IMR-90 (cell line): ENCODE measurements around the gene AZIN2. TPM values are rescaled to one million over a fixed set of nuclear protein-coding genes. Genes with fewer than 3 reads are reported as not detected.

Source experiments
- ATAC-seq: fragments of 200-7000 bp; cut with Tn5 transposase; 2 replicates; pipeline ENCODE4 v1.9.1; 2020; ENCODE audit warnings: low read depth, mild to moderate bottlenecking, moderate library complexity
- BruUV-seq: library from RNA; stranded (reverse); fragments of 400-500 nt; replicated peaks from 2 replicates; lab custom pipeline; 2021; lab: Mats Ljungman, UMichigan
- CTCF ChIA-PET: fragments of 300-600 bp; formaldehyde crosslinking; extraction: SDS; loops from one replicate; lab custom pipeline; 2021; ENCODE audit warnings: antibody characterized with exemption; lab: Yijun Ruan, JAX
- POLR2A ChIA-PET: fragments of 300-600 bp; sonication (Branson Sonifier 250); formaldehyde crosslinking; loops from one replicate; lab custom pipeline; 2022; ENCODE audit warnings: antibody characterized with exemption; ENCODE audit not compliant: unreplicated experiment; lab: Charles Lee
- DNase-seq: peaks from one replicate; pipeline ENCODE4 v3.0.0; 2013
- H2AFZ ChIP-seq: replicated peaks from 2 replicates; pipeline ENCODE3; 2013; ENCODE audit warnings: low read length, mild to moderate bottlenecking; ENCODE audit not compliant: poor library complexity
- H2AK5ac ChIP-seq: 2 replicates; pipeline ENCODE4 v1.6.1; 2013; ENCODE audit warnings: low read depth, low read length, inconsistent platforms
- H2AK9ac ChIP-seq: replicated peaks from 2 replicates; pipeline ENCODE3; 2013; ENCODE audit warnings: mild to moderate bottlenecking, low read depth, low read length, moderate library complexity; ENCODE audit not compliant: poor library complexity
- H2BK120ac ChIP-seq: 2 replicates; pipeline ENCODE4 v1.6.1; 2013; ENCODE audit warnings: low read depth, low read length, inconsistent platforms
- H2BK15ac ChIP-seq: 3 replicates; pipeline ENCODE4 v1.6.1; 2013; ENCODE audit warnings: low read depth, low read length, inconsistent platforms
- H2BK20ac ChIP-seq: 2 replicates; pipeline ENCODE4 v1.6.1; 2013; ENCODE audit warnings: low read depth, mild to moderate bottlenecking, inconsistent platforms, low read length, moderate library complexity
- H2BK5ac ChIP-seq: 2 replicates; pipeline ENCODE4 v1.6.1; 2013; ENCODE audit warnings: mild to moderate bottlenecking, low read depth, low read length, inconsistent platforms; ENCODE audit not compliant: poor library complexity, severe bottlenecking
- H3K14ac ChIP-seq: replicated peaks from 2 replicates; pipeline ENCODE4 v1.6.1; 2013; ENCODE audit warnings: low read depth, low read length, inconsistent platforms
- H3K18ac ChIP-seq: 2 replicates; pipeline ENCODE4 v1.6.1; 2013; ENCODE audit warnings: low read depth, low read length, control low read depth
- H3K23ac ChIP-seq: 2 replicates; pipeline ENCODE4 v1.6.1; 2013; ENCODE audit warnings: low read depth, low read length, inconsistent platforms
- H3K27ac ChIP-seq: 2 replicates; pipeline ENCODE4 v1.5.1; 2013; ENCODE audit warnings: mild to moderate bottlenecking, control low read depth, low read length; ENCODE audit not compliant: insufficient read depth
- H3K27me3 ChIP-seq: 2 replicates; pipeline ENCODE4 v1.6.1; 2013; ENCODE audit warnings: low read length; ENCODE audit not compliant: control insufficient read depth, insufficient read depth
- H3K36me3 ChIP-seq: 2 replicates; pipeline ENCODE4 v1.6.1; 2013; ENCODE audit warnings: low read length, mixed read lengths; ENCODE audit not compliant: control insufficient read depth, insufficient read depth
- H3K4ac ChIP-seq: 2 replicates; pipeline ENCODE4 v1.6.1; 2013; ENCODE audit warnings: low read depth, low read length, inconsistent platforms
- H3K4me1 ChIP-seq: 2 replicates; pipeline ENCODE4 v1.6.1; 2013; ENCODE audit warnings: low read length, mixed read lengths; ENCODE audit not compliant: control insufficient read depth, insufficient read depth
- H3K4me2 ChIP-seq: 2 replicates; pipeline ENCODE4 v1.6.1; 2013; ENCODE audit warnings: low read depth, mild to moderate bottlenecking, control low read depth, low read length, moderate library complexity
- H3K4me3 ChIP-seq: 2 replicates; pipeline ENCODE4 v1.5.1; 2013; ENCODE audit warnings: low read depth, mild to moderate bottlenecking, control low read depth, low read length, moderate library complexity; ENCODE audit not compliant: insufficient read depth
- H3K56ac ChIP-seq: 2 replicates; pipeline ENCODE4 v1.6.1; 2013; ENCODE audit warnings: low read length, inconsistent platforms; ENCODE audit not compliant: insufficient read depth; ENCODE audit errors: extremely low read depth
- H3K79me1 ChIP-seq, 2 experiments: 2 replicates each; pipeline ENCODE4 v1.6.1; 2013; ENCODE audit warnings: low read length in 2 of 2, inconsistent platforms in 1 of 2, low read depth in 1 of 2
- H3K9ac ChIP-seq: 2 replicates; pipeline ENCODE4 v1.6.1; 2013; ENCODE audit warnings: low read depth, low read length, control low read depth
- H3K9me1 ChIP-seq: 2 replicates; pipeline ENCODE4 v1.6.1; 2013; ENCODE audit warnings: low read length, inconsistent platforms; ENCODE audit not compliant: insufficient read depth
- H3K9me3 ChIP-seq: 2 replicates; pipeline ENCODE4 v1.6.1; 2013; ENCODE audit warnings: low read length; ENCODE audit not compliant: control insufficient read depth, insufficient read depth
- H4K20me1 ChIP-seq: 2 replicates; pipeline ENCODE4 v1.6.1; 2013; ENCODE audit warnings: low read length, inconsistent platforms; ENCODE audit not compliant: insufficient read depth
- H4K5ac ChIP-seq: 2 replicates; pipeline ENCODE4 v1.6.1; 2013; ENCODE audit warnings: mild to moderate bottlenecking, low read depth, low read length, control low read depth
- H4K8ac ChIP-seq, 2 experiments: 2 replicates each; pipeline ENCODE4 v1.6.1; 2013; ENCODE audit warnings: low read depth in 2 of 2, low read length in 2 of 2, control low read depth in 1 of 2, inconsistent platforms in 1 of 2
- H4K91ac ChIP-seq: 2 replicates; pipeline ENCODE4 v1.6.1; 2013; ENCODE audit warnings: low read depth, low read length, inconsistent platforms; ENCODE audit not compliant: insufficient read depth
- CHD1 ChIP-seq: IDR thresholded peaks from 2 replicates; pipeline ENCODE4 v1.6.1; 2012; ENCODE audit warnings: low read depth, low read length, improper control_type of control experiment
- ELK1 ChIP-seq: fragments of 150-350 bp; IDR thresholded peaks from 2 replicates; pipeline ENCODE4 v1.6.1; 2016; ENCODE audit warnings: low read depth, mild to moderate bottlenecking, low read length, moderate library complexity, borderline replicate concordance
- FOS ChIP-seq: fragments of 150-350 bp; IDR thresholded peaks from 2 replicates; pipeline ENCODE4 v1.6.1; 2016; ENCODE audit warnings: low read depth, low read length
- MAFK ChIP-seq: IDR thresholded peaks from 2 replicates; pipeline ENCODE4 v1.6.1; 2012; ENCODE audit warnings: low read depth, low read length, improper control_type of control experiment
- POLR2A ChIP-seq: IDR thresholded peaks from 2 replicates; pipeline ENCODE4 v1.6.1; 2012; ENCODE audit warnings: mild to moderate bottlenecking, low read depth, low read length
- RAD21 ChIP-seq: IDR thresholded peaks from 2 replicates; pipeline ENCODE4 v1.6.1; 2012; ENCODE audit warnings: low read length, improper control_type of control experiment
- RCOR1 ChIP-seq: IDR thresholded peaks from 2 replicates; pipeline ENCODE4 v1.6.1; 2012; ENCODE audit warnings: mild to moderate bottlenecking, low read length, improper control_type of control experiment; ENCODE audit not compliant: insufficient replicate concordance
- SMC3 ChIP-seq: fragments of 150-350 bp; IDR thresholded peaks from 2 replicates; pipeline ENCODE4 v1.6.1; 2016; ENCODE audit warnings: low read depth, mild to moderate bottlenecking, antibody characterized with exemption, low read length, moderate library complexity
- USF2 ChIP-seq: fragments of 150-350 bp; IDR thresholded peaks from 2 replicates; pipeline ENCODE4 v1.6.1; 2017; ENCODE audit warnings: mild to moderate bottlenecking, antibody characterized with exemption, low read length, low read depth
- WGBS, 2 experiments: methylation state at CpG; one replicate each; pipeline versions ENCODE4 v1.1.5 to v1.1.7; 2013; ENCODE audit warnings: missing lambda C conversion rate in 2 of 2; ENCODE audit not compliant: insufficient read length in 1 of 2; ENCODE audit errors: extremely low coverage in 2 of 2; 5-methylcytosine and 5-hydroxymethylcytosine counted together
- dilution Hi-C: fragments of 300-500 bp; cut with HindIII; formaldehyde crosslinking; loops from one replicate; pipeline ENCODE4 v1.14.3; 2018; ENCODE audit warnings: low sequenced_read_pairs; ENCODE audit not compliant: unreplicated experiment
- in situ Hi-C: fragments of 300-500 bp; cut with MboI; formaldehyde crosslinking; loops from 3 replicates; pipeline ENCODE4 v1.14.3; 2019; ENCODE audit warnings: low sequenced_read_pairs, inconsistent platforms, mixed read lengths
- intact Hi-C: fragments of 100-400 bp; cut with micrococcal nuclease; formaldehyde crosslinking; loops from 2 replicates; pipeline ENCODE4 v1.10.0; 2022
- polyA plus RNA-seq, 3 experiments: library from polyadenylated mRNA; depleted of rRNA; stranded (reverse); fragments of >200 nt; gene quantifications; 2 replicates each; pipeline ENCODE4 v1.2.3, GENCODE V29; 2012; ENCODE audit warnings: low replicate concordance in 1 of 3
- total RNA-seq: library from RNA; depleted of rRNA; stranded (reverse); fragments of >200 nt; gene quantifications from 2 replicates; pipeline ENCODE4 v1.2.3, GENCODE V29; 2012
- TF ChIP-seq, protein P1 (sequence below): conservative IDR thresholded peaks from 2 replicates; pipeline ENCODE4 v1.5.1; 2012; ENCODE audit warnings: mild to moderate bottlenecking, low read depth, low read length, improper control_type of control experiment

Gene AZIN2
- total and polyA plus RNA-seq, 2 of the 4 experiments (the other 2 are of a cell fraction) = 4.7 to 8.9 TPM

GRCh38 chr1:33140153-33141149, 59.5 kb downstream of the AZIN2 start:
- BruUV-seq = no TSS peak
- H3K79me1 ChIP-seq = peaks cover 3 to 20% of the 10 kb centered on the region in 2 experiments; a peak in 2 of 4 replicates
- 0 out of 2 replicates have a peak overlapping the region, but pooled peaks have one; percentile 26 for H3K14ac ChIP-seq
- H3K23ac ChIP-seq = no peak overlapping the region
- peaks cover under 1% of the 10 kb centered on the region; the same call in 1 of the 2 replicates for H3K36me3 ChIP-seq
- H2AFZ ChIP-seq = no peak overlapping the region
- TF ChIP-seq RCOR1 (peak; percentile 60), RAD21 (peak; percentile 27; the same call in 1 of the 2 replicates), CHD1 (no peak), FOS (peak; percentile 75; the same call in 1 of the 2 replicates), MAFK (no peak), USF2 (no peak), ELK1 (no peak), SMC3 (no peak), POLR2A (no peak)
- TF ChIP-seq, protein P1, sequence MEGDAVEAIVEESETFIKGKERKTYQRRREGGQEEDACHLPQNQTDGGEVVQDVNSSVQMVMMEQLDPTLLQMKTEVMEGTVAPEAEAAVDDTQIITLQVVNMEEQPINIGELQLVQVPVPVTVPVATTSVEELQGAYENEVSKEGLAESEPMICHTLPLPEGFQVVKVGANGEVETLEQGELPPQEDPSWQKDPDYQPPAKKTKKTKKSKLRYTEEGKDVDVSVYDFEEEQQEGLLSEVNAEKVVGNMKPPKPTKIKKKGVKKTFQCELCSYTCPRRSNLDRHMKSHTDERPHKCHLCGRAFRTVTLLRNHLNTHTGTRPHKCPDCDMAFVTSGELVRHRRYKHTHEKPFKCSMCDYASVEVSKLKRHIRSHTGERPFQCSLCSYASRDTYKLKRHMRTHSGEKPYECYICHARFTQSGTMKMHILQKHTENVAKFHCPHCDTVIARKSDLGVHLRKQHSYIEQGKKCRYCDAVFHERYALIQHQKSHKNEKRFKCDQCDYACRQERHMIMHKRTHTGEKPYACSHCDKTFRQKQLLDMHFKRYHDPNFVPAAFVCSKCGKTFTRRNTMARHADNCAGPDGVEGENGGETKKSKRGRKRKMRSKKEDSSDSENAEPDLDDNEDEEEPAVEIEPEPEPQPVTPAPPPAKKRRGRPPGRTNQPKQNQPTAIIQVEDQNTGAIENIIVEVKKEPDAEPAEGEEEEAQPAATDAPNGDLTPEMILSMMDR = 0 out of 2 replicates have a peak, but pooled peaks have one; percentile 11
- no peak overlapping the region for H3K18ac ChIP-seq
- peaks cover 22% of the 10 kb centered on the region for H3K4me1 ChIP-seq
- in situ Hi-C loops (no loop called here), intact Hi-C loops (no loop called here), dilution Hi-C loops (no loop called here)
- ChIA-PET POLR2A (no interaction called here), CTCF (no interaction called here)
- no peak overlapping the region for H4K5ac ChIP-seq
- peak overlapping the region; percentile 61 for H2BK120ac ChIP-seq
- H4K91ac ChIP-seq = peak overlapping the region; percentile 31
- H3K56ac ChIP-seq = no peak overlapping the region
- H4K20me1 ChIP-seq = no peaks in the 10 kb centered on the region
- peak overlapping the region; percentile 62; the same call in 1 of the 2 replicates for H2AK5ac ChIP-seq
- no peak overlapping the region for H3K9ac ChIP-seq
- DNase-seq = peak; percentile 61
- ATAC-seq = 0 out of 2 replicates have a peak, but pooled peaks have one; percentile 8
- no peak overlapping the region for H3K27ac ChIP-seq
- peaks cover 26% of the 10 kb centered on the region for H3K9me1 ChIP-seq
- H3K4me2 ChIP-seq = no peak overlapping the region
- H3K4ac ChIP-seq = peak overlapping the region; percentile 3; the same call in 1 of the 2 replicates
- no peak overlapping the region for H4K8ac ChIP-seq
- no peak overlapping the region for H2BK5ac ChIP-seq
- 0 out of 2 replicates have a peak overlapping the region, but pooled peaks have one; percentile 3 for H2BK20ac ChIP-seq
- H3K4me3 ChIP-seq = no peak overlapping the region
- H2BK15ac ChIP-seq = peak overlapping the region; percentile 54; the same call in 2 of the 3 replicates
- no peaks in the 10 kb centered on the region for H3K27me3 ChIP-seq
- WGBS, 2 experiments = 20% methylated on average over 1 of the region's 9 CpGs; no CpG with 5 or more reads in 1 of the 2 experiments
- H3K9me3 ChIP-seq = no peaks in the 10 kb centered on the region
- H2AK9ac ChIP-seq = peak overlapping the region; percentile 74
